ENCODE measurements around the gene SAPCD1. TPM values are rescaled to one million over a fixed set of nuclear protein-coding genes. Genes with fewer than 3 reads are reported as not detected.

Gene SAPCD1
- total RNA-seq, 3 donors from 2014 or later (not counting 1 experiment from before 2014, with no cell fraction given): 5.4 to 14.5 (median 6.9) TPM

DNA sequence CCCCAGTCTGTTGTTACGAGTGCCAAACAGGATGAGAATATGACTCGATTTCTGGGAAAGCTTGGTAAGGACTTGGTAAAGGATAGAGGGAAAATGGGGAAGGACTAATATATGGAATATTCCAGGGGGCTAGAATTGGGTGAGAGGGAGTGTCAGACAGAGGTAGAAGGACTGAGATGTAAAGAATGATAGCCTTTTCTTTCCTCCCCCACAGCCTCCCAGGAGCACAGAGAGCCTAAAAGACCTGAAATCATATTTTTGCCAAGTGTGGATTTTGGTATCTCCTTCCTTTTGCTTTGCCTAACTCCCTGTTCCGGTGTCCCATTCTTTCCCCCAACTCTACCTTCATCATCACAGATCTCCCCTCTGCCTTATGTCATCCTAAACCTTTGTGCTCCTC is 19.6 kb upstream of the SAPCD1 start:
- no peak for ATAC-seq
- Histone ChIP-seq H3K4me1 (ENCODE audit: control insufficient read depth, insufficient read depth, low read length) (peaks cover 27% of the 10 kb centered on the region), H3K9me3 (ENCODE audit: control insufficient read depth, insufficient read depth, low read length) (no peaks in the 10 kb centered on the region), H3K27me3 (ENCODE audit: control insufficient read depth, insufficient read depth, low read length) (no peaks in the 10 kb centered on the region), H3K36me3 (ENCODE audit: control insufficient read depth, insufficient read depth, low read length) (no peaks in the 10 kb centered on the region), H3K4me3 (ENCODE audit: low read length) (no peak overlapping the region), H3K27ac (ENCODE audit: low read length) (no peak overlapping the region)
- Mint-ChIP-seq H3K4me1 (peaks cover 31 to 40% of the 10 kb centered on the region in 2 donors), H3K27ac (peak overlapping the region in 1 of 2 donors; percentile 17), H3K36me3 (no peaks in the 10 kb centered on the region), H3K27me3 (ENCODE audit: low read depth in 2 of 2) (no peaks in the 10 kb centered on the region), H3K4me3 (no peak overlapping the region), H3K9me3 (no peaks in the 10 kb centered on the region)
- WGBS (ENCODE audit: insufficient coverage): 99% methylated on average over 3 of the region's 3 CpGs
- TF ChIP-seq, protein P1, sequence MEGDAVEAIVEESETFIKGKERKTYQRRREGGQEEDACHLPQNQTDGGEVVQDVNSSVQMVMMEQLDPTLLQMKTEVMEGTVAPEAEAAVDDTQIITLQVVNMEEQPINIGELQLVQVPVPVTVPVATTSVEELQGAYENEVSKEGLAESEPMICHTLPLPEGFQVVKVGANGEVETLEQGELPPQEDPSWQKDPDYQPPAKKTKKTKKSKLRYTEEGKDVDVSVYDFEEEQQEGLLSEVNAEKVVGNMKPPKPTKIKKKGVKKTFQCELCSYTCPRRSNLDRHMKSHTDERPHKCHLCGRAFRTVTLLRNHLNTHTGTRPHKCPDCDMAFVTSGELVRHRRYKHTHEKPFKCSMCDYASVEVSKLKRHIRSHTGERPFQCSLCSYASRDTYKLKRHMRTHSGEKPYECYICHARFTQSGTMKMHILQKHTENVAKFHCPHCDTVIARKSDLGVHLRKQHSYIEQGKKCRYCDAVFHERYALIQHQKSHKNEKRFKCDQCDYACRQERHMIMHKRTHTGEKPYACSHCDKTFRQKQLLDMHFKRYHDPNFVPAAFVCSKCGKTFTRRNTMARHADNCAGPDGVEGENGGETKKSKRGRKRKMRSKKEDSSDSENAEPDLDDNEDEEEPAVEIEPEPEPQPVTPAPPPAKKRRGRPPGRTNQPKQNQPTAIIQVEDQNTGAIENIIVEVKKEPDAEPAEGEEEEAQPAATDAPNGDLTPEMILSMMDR (IDR thresholded peaks at IDR 0.05): no peak
- intact Hi-C loops (cut with micrococcal nuclease): no loop called here
- no peak for DNase-seq

DNA sequence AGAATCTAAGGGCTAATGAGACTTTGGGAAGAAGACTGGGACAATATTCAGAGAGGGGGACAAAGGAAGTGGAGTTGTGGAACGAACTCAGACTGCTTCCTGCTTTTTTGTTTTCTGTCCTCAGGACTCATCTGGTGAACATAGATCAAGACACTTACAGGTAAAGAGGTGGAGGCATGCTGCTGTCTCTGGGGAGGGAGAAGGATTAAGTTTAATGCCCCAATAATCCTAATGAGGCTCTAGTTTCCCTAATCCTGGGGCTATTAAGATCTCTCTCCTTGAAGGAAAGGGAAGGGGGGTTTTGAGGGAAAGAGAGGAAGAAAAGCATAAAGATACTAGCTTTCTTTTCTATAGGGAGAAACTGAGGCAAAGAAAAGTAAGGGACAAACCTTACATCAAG is 18.0 kb upstream of the SAPCD1 start:
- H3K4me1 Mint-ChIP-seq: peaks cover 16 to 25% of the 10 kb centered on the region in 2 donors
- Histone ChIP-seq H3K4me1 (ENCODE audit: control insufficient read depth, insufficient read depth, low read length) (peaks cover 12% of the 10 kb centered on the region), H3K4me3 (ENCODE audit: low read length) (no peak overlapping the region), H3K9me3 (ENCODE audit: control insufficient read depth, insufficient read depth, low read length) (no peaks in the 10 kb centered on the region), H3K27me3 (ENCODE audit: control insufficient read depth, insufficient read depth, low read length) (no peaks in the 10 kb centered on the region), H3K27ac (ENCODE audit: low read length) (no peak overlapping the region), H3K36me3 (ENCODE audit: control insufficient read depth, insufficient read depth, low read length) (no peaks in the 10 kb centered on the region)
- DNase-seq (no peak), ATAC-seq (no peak)
- 57% methylated on average over 1 of the region's 1 CpG for WGBS (ENCODE audit: insufficient coverage)
- H3K27ac Mint-ChIP-seq: no peak overlapping the region
- TF ChIP-seq, protein P1 (IDR thresholded peaks at IDR 0.05): no peak
- H3K9me3 Mint-ChIP-seq: no peaks in the 10 kb centered on the region
- no peaks in the 10 kb centered on the region for H3K36me3 Mint-ChIP-seq
- no peaks in the 10 kb centered on the region for H3K27me3 Mint-ChIP-seq (ENCODE audit: low read depth in 2 of 2)
- intact Hi-C loops (cut with micrococcal nuclease): no loop called here
- no peak overlapping the region for H3K4me3 Mint-ChIP-seq

DNA sequence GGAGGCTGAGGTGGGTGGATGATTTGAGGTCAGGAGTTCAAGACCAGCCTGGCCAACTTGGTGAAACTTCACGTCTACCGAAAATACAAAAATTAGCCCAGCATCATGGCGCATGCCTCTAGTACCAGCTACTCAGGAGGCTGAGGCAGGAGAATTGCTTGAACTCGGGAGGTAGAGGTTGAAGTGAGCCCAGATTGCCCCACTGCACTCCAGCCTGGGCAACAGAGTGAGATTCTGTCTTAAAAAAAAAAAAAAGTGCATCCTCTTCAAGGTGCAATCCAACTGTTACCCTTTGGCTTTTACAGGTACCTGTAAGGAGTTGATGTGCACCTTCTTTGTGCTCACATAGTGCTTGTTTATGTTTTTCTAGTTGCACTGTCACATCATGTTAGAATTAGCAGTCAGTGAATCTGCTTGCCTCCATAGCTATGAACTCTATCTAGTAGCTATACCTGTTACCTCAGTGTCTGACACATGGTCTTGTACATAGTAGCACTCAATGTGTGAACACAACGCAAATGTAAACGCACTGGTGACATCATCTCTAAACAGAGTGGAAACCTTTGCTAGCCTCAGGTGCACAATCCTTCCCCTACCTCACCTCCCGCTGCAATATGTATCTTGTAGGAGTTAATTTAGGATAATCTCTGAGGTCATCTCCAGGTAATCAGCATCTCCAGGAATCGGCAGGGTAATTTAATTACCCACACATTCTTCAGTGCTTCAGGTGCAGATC is 13.0 kb upstream of the SAPCD1 start:
- ATAC-seq (no peak), DNase-seq (no peak)
- intact Hi-C loops (cut with micrococcal nuclease): no loop called here
- no peaks in the 10 kb centered on the region for H3K27me3 Mint-ChIP-seq (ENCODE audit: low read depth in 2 of 2)
- Histone ChIP-seq H3K27ac (ENCODE audit: low read length) (no peak overlapping the region), H3K4me3 (ENCODE audit: low read length) (no peak overlapping the region), H3K27me3 (ENCODE audit: control insufficient read depth, insufficient read depth, low read length) (no peaks in the 10 kb centered on the region), H3K36me3 (ENCODE audit: control insufficient read depth, insufficient read depth, low read length) (no peaks in the 10 kb centered on the region), H3K4me1 (ENCODE audit: control insufficient read depth, insufficient read depth, low read length) (no peaks in the 10 kb centered on the region), H3K9me3 (ENCODE audit: control insufficient read depth, insufficient read depth, low read length) (no peaks in the 10 kb centered on the region)
- no peak overlapping the region for H3K27ac Mint-ChIP-seq
- TF ChIP-seq, protein P1 (IDR thresholded peaks at IDR 0.05): no peak
- 97% methylated on average over 6 of the region's 8 CpGs for WGBS (ENCODE audit: insufficient coverage)
- no peaks in the 10 kb centered on the region for H3K36me3 Mint-ChIP-seq
- H3K9me3 Mint-ChIP-seq: no peaks in the 10 kb centered on the region
- H3K4me3 Mint-ChIP-seq: no peak overlapping the region
- H3K4me1 Mint-ChIP-seq: no peaks in the 10 kb centered on the region
